DLD1 (cell line): ENCODE data around the gene ZNF474.
"Not testable (repeated sequence)": the region's sequence is repeated elsewhere in the genome, so short reads cannot be mapped to it uniquely, and the experiment has no call there.

Experiments
- in situ Hi-C: cut with HindIII; loops from 2 replicates; pipeline ENCODE4 v1.10.0; 2017; ENCODE audit warnings: low sequenced_read_pairs

The ZNF474 gene

DNA sequence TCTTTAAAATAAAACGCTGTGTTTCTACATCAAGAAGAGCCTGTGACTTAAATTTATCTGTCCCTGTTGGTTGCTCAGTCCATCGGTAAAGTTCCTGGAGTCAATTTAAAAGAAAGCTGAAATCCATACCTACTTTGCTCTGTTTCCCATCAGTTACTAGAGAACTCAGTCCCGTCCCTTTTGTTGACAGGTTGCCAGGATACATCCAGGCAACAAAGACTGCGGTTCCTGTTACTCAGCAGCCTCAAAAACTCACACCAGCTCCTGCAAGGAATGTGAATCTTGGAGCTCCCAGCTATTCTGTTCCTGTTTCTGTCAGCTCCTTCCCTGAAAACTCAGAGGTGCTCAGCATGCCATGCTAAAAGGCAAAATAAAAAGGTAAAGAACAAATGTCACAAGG, at the start of gene ZNF474:
ZNF474 (plus strand) TSS at position 241 of the 400 bp plus-strand sequence. CDS start 22,445 bp downstream, outside the sequence.
- in situ Hi-C loops = no loop called here

DNA sequence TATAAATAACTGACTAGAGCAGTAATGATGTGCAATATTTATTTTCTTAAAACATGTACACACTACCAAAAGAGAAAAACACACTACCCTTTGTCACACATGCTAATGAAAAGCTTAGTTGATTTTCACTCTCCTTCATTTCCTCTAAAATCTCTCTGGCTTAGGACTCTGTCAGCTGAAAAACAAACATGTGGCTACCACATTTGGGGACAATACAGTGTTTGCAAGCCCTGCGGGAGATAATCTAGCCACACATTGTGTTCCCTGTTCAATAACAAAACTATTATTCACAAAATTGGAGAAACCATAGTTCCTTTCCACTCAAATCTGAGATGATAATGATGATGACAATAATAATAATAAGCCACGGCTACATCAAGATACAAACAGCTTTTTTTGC, 47.8 kb upstream of the ZNF474 start:
- in situ Hi-C loops = no loop called here

- in situ Hi-C loops = no loop called here
These were observed 45.8 kb upstream of the ZNF474 start for GRCh38 chr5:122083535-122083934.

GRCh38 chr5:122085041-122085440, 44.3 kb upstream of the ZNF474 start:
- in situ Hi-C loops = no loop called here

GRCh38 chr5:122089096-122090013, 40.0 kb upstream of the ZNF474 start:
- in situ Hi-C loops = no loop called here

GRCh38 chr5:122091936-122092600, 37.3 kb upstream of the ZNF474 start:
- in situ Hi-C loops = no loop called here

DNA sequence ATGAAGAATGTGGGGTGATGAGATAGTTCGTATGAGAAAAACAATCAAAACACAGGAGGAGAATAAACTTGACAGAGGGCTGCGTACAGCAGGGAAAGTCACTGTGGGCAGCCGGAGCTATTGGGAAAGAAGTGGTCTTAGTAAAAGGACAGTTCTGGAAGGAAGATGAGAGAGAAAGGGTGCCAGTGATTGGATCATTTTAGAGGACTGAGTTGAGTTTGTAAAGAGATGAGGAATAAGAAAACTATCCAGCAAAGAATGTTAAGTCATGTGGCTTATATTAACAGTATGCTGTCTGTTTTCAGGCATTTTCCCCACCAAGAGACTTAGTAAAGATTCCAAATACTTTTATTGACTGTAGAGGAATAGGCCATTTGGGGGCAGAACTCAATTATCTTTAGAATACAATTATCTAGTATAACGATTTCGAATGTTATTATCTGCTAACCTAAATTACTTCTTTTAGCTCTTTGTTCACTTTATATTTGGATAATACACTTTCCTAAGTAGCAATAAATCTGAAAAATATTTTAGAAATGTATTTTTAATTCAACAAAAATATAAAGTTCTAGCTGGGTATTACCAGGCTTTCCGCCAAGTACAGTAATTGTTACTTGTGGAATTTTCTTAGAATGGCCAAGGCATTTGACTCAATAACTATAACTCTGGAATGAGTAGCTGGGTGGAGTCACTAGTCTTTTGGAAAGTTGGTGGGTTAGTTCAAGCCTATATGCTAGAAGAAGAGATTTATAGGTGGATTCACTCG, 35.7 kb upstream of the ZNF474 start:
- in situ Hi-C loops = no loop called here

DNA sequence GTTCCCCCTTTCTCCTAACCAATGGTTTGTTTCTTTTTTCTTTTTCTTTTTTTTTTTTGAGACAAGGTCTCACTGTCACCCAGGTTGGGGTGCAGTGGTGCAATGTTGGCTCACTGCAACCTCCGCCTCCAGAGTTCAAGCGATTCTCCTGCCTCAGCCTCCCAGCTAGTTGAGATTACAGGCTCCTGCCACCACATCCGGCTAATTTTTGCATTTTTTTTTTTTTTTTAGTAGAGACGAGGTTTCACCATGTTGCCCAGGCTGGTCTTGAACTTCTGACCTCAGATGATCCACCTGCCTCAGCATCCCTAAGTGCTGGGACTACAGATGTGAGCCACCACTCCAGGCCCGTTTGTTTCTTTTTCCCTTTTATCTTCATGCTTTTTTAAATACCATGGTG, 35.1 kb upstream of the ZNF474 start:
- in situ Hi-C loops = not testable (repeated sequence)

DNA sequence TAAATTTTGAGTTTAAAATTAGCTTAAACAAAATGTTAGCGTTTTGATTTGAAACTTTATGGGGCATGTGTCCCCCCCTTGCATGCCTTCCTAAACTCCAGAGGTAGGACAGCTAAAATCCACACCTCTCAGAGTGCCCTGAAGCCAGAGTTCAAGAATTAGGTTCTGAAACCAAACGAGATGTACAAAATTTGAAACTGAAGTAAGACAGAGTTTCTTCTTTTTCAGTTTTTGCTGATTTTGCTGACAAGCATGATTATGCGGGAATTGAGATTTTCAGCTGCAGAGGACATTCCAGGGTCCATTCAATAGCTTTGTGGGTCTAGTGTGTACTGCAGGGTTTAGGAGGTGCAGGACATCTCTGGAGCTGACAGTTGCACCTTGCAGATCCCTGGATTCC, 34.2 kb upstream of the ZNF474 start:
- in situ Hi-C loops = no loop called here

- in situ Hi-C loops = no loop called here
These were observed 32.0 kb upstream of the ZNF474 start for GRCh38 chr5:122097391-122097790.

GRCh38 chr5:122099060-122099790, 30.1 kb upstream of the ZNF474 start:
- in situ Hi-C loops = no loop called here

GRCh38 chr5:122101636-122102285, 27.6 kb upstream of the ZNF474 start:
- in situ Hi-C loops = no loop called here

DNA sequence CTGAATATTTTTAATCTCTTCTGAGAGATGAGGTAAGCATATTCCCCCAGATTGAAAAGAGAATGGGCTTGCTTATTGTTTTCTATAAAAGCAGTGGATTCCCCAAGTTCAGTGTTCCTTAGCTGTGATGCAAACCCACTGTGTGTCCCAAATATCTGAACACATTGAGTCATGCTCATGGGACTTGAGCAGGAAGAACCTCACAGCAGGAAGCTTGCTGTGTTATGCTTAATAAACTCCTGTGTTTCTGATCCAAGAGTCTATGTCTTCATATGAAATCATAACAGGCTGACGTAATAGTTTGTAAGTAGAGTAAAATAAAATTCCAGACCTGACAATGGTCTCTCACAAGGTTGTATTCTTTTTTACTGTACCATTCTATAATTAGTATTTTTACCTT, 26.5 kb upstream of the ZNF474 start:
- in situ Hi-C loops = no loop called here

DNA sequence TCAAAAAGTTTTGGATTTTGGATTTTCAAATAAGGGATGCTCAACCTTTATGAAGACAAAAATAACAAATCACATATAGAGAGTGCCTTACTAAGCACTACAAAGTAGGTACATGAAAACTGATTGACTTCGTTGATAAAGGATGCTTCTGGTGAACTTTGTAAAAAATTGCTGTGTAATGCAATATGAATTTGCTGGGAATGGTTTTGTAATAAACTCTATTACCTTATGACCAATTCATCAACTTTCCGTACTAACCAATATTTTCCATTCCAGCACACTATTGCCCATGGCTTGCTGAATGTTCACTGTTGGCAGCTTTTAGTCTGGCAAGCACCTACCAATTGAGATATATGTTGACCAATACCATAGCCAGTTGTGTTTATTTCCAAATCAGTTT, 23.4 kb upstream of the ZNF474 start:
- in situ Hi-C loops = no loop called here

DNA sequence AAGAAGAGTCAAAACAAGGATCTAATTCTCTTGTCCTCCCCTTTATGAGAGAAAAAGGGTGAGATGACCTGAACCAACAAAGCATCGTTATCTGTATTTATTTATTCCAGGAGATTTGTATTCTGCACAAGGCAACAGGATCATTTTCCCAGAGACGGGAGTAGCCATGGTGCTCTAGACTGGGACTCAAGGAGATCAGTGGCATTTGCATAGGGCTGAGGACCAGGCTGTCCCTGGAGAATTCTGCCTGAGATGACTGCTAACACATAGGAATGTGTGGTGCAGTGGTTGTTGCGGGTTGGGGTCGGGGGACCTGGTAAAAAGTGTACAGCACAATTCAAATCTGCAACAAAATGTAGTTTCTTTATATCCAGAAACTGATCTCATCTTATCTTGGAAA, 22.3 kb upstream of the ZNF474 start:
- in situ Hi-C loops = no loop called here

DNA sequence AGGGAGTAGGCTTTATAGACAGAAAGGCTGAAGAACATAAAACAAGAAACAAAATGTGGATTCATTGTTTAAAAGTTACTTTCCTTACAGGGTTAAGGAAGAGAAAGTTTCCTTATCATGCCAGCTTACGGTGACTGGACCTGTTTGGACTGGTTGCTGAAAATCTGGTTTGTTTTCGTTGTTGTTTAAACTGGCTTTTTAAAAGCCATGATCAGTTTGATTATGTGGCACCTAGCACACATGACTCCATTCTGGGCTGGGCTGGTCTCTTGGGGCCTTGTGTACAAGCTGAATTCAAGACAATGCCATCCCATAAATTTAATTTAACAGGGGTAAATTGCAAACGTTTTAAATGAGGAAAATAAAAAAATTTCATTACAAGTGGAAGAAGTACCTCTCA, 18.4 kb upstream of the ZNF474 start:
- in situ Hi-C loops = no loop called here

GRCh38 chr5:122111460-122111859, 17.9 kb upstream of the ZNF474 start:
- in situ Hi-C loops = no loop called here

DNA sequence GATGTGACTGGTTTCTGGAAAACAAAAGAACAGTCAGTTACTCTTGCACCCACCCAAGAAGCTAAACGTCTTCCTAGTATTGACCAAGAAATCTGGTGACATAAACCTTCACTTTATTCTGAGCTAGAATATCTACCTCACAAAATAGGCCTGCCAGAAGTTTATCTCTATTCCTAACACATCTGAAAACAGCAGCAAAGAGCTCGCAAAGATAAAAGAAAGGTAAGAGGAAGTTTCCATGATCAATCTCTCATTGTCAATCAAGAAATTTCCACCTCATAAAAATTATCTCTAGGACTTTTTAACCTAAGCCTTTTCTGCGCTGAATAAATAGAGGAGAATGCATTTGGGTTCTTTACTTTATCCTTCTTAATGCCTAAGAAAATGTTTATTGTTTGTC, 17.3 kb upstream of the ZNF474 start:
- in situ Hi-C loops = no loop called here

GRCh38 chr5:122112733-122113558, 16.4 kb upstream of the ZNF474 start:
- in situ Hi-C loops = no loop called here
